ENCODE measurements around the gene SAP130. TPM values are rescaled to one million over a fixed set of nuclear protein-coding genes. Genes with fewer than 3 reads are reported as not detected.

Gene SAP130
- total and polyA plus RNA-seq, 2 of the 4 experiments (the other 2 are of a cell fraction), result 6.1 to 17.1 TPM

- DNase-seq (no peak), ATAC-seq (ENCODE audit: low read depth) (no peak)
- dilution Hi-C loops (cut with HindIII; ENCODE audit: low sequenced_read_pairs, unreplicated experiment) (no loop called here), intact Hi-C loops (cut with micrococcal nuclease) (no loop called here), in situ Hi-C loops (cut with MboI; ENCODE audit: low sequenced_read_pairs) (no loop called here)
- Histone ChIP-seq H3K23ac (ENCODE audit: low read depth, low read length) (no peak overlapping the region), H2AK5ac (ENCODE audit: low read depth, low read length) (no peak overlapping the region), H4K20me1 (ENCODE audit: insufficient read depth, low read length) (no peaks in the 10 kb centered on the region), H2AK9ac (replicated peaks; ENCODE audit: low read depth, low read length, poor library complexity) (no peak overlapping the region), H2BK20ac (ENCODE audit: low read depth, low read length) (no peak overlapping the region), H3K4me1 (ENCODE audit: control insufficient read depth, insufficient read depth, low read length) (no peaks in the 10 kb centered on the region), H3K14ac (replicated peaks; ENCODE audit: low read depth, low read length) (no peak overlapping the region), H2BK5ac (ENCODE audit: low read depth, low read length, poor library complexity, severe bottlenecking) (no peak overlapping the region), H2BK120ac (ENCODE audit: low read depth, low read length) (no peak overlapping the region), H3K56ac (ENCODE audit: extremely low read depth, insufficient read depth, low read length) (no peak overlapping the region), H3K27ac (ENCODE audit: insufficient read depth, low read length) (no peak overlapping the region), H3K4me2 (ENCODE audit: low read depth, low read length) (no peak overlapping the region), H3K4me3 (ENCODE audit: insufficient read depth, low read depth, low read length) (no peak overlapping the region), H3K9me1 (ENCODE audit: insufficient read depth, low read length) (no peaks in the 10 kb centered on the region), H3K27me3 (ENCODE audit: control insufficient read depth, insufficient read depth, low read length) (no peaks in the 10 kb centered on the region), H4K5ac (ENCODE audit: low read depth, low read length) (no peak overlapping the region), H3K9me3 (ENCODE audit: control insufficient read depth, insufficient read depth, low read length) (no peaks in the 10 kb centered on the region), H3K79me1 (ENCODE audit: low read depth in 1 of 2, low read length in 2 of 2) (peaks cover 7 to 16% of the 10 kb centered on the region in 2 experiments; a peak in 3 of 4 replicates), H3K36me3 (ENCODE audit: control insufficient read depth, insufficient read depth, low read length) (peaks cover 35% of the 10 kb centered on the region), H3K18ac (ENCODE audit: low read depth, low read length) (no peak overlapping the region), H2AFZ (replicated peaks; ENCODE audit: low read length, poor library complexity) (no peak overlapping the region), H3K9ac (ENCODE audit: low read depth, low read length) (no peak overlapping the region), H4K91ac (ENCODE audit: insufficient read depth, low read depth, low read length) (no peak overlapping the region), H4K8ac (ENCODE audit: low read depth in 2 of 2, low read length in 2 of 2) (no peak overlapping the region), H2BK15ac (ENCODE audit: low read depth, low read length) (no peak overlapping the region), H3K4ac (ENCODE audit: low read depth, low read length) (no peak overlapping the region)
- TF ChIP-seq RFX5 (IDR thresholded peaks at IDR 0.05; ENCODE audit: low read depth, low read length), result no peak
- TF ChIP-seq BHLHE40 (IDR thresholded peaks at IDR 0.05; ENCODE audit: low read depth, low read length), result no peak
- TF ChIP-seq ELK1 (IDR thresholded peaks at IDR 0.05; ENCODE audit: borderline replicate concordance, low read depth, low read length), result no peak
- TF ChIP-seq CEBPB (IDR thresholded peaks at IDR 0.05; ENCODE audit: low read depth, low read length), result no peak
- TF ChIP-seq FOS (IDR thresholded peaks at IDR 0.05; ENCODE audit: low read depth, low read length), result no peak
- no peak for TF ChIP-seq CTCF (conservative IDR thresholded peaks at IDR 0.05; ENCODE audit: low read depth, low read length)
- no peak for TF ChIP-seq POLR2A (IDR thresholded peaks at IDR 0.05; ENCODE audit: low read depth, low read length)
- TF ChIP-seq SMC3 (IDR thresholded peaks at IDR 0.05; ENCODE audit: low read depth, low read length), result no peak
- TF ChIP-seq RCOR1 (IDR thresholded peaks at IDR 0.05; ENCODE audit: insufficient replicate concordance, low read length), result no peak
- no peak for TF ChIP-seq RAD21 (IDR thresholded peaks at IDR 0.05; ENCODE audit: low read length)
- TF ChIP-seq CHD1 (IDR thresholded peaks at IDR 0.05; ENCODE audit: low read depth, low read length), result no peak
- TF ChIP-seq MAFK (IDR thresholded peaks at IDR 0.05; ENCODE audit: low read depth, low read length), result no peak
- no peak for TF ChIP-seq MXI1 (IDR thresholded peaks at IDR 0.05; ENCODE audit: borderline replicate concordance, low read depth, low read length)
- TF ChIP-seq NFE2L2 (IDR thresholded peaks at IDR 0.05; ENCODE audit: low read depth, low read length), result no peak
- no peak for TF ChIP-seq USF2 (IDR thresholded peaks at IDR 0.05; ENCODE audit: low read depth, low read length)
- no peak for TF ChIP-seq MAZ (IDR thresholded peaks at IDR 0.05; ENCODE audit: borderline replicate concordance, low read depth, low read length)
- no TSS peak for BruUV-seq (replicated peaks)
- WGBS, 2 experiments (ENCODE audit: extremely low coverage in 2 of 2, insufficient read length in 1 of 2), result 95% methylated on average over 4 of the region's 8 CpGs; no CpG with 5 or more reads in 1 of the 2 experiments
- POLR2A ChIA-PET (ENCODE audit: unreplicated experiment), result no interaction called here
- CTCF ChIA-PET, result no interaction called here
These were observed 10.3 kb downstream of the SAP130 start for GRCh38 chr2:128017561-128017960.

Data from IMR-90 (cell line).